B cell (primary cell): ENCODE measurements around the gene NANOS1. TPM values are rescaled to one million over a fixed set of nuclear protein-coding genes. Genes with fewer than 3 reads are reported as not detected.

Experiments used
- ATAC-seq: fragments of 200-7000 bp; cut with Tn5 transposase; one replicate; pipeline ENCODE4 v1.10.0; 2021; ENCODE audit warnings: low read depth, mild to moderate bottlenecking, moderate number of reproducible peaks, moderate library complexity
- CTCF ChIA-PET: fragments of 350-600 bp; sonication (Branson Sonifier 250); formaldehyde crosslinking; loops from one replicate; lab custom pipeline; 2021; ENCODE audit warnings: antibody characterized with exemption, inconsistent platforms; lab: Charles Lee
- POLR2A ChIA-PET: fragments of 350-600 bp; sonication (Branson Sonifier 250); formaldehyde crosslinking; loops from one replicate; lab custom pipeline; 2021; ENCODE audit warnings: antibody characterized with exemption; lab: Charles Lee
- DNase-seq: peaks from one replicate; pipeline ENCODE4 v3.0.0; 2013
- H2AFZ ChIP-seq: 2 replicates; pipeline ENCODE4 v1.6.1; 2012; ENCODE audit warnings: mild to moderate bottlenecking, low read depth, low read length; ENCODE audit not compliant: insufficient read depth, poor library complexity, severe bottlenecking
- H3K27ac ChIP-seq, 2 donors: 1 replicate in 1 of 2; 2 replicates in 1 of 2; pipeline ENCODE4 v1.5.1; 2012 to 2013; ENCODE audit warnings: low read length in 2 of 2, mild to moderate bottlenecking in 2 of 2, moderate library complexity in 1 of 2
- H3K27me3 ChIP-seq, 4 experiments: fragments of 200-600 bp in 1 of 4; sonication (generic) in 1 of 4; replicated peaks in 1 of 4; 1 replicate in 2 of 4; 2 replicates in 2 of 4; pipeline versions ENCODE4 v1.6.1 to v1.7.0; 2013 to 2016; ENCODE audit warnings: low read length in 3 of 4, mild to moderate bottlenecking in 2 of 4, mixed read lengths in 1 of 4, moderate library complexity in 1 of 4; ENCODE audit not compliant: insufficient read depth in 4 of 4, control insufficient read depth in 3 of 4; ENCODE audit errors: control extremely low read depth in 1 of 4
- H3K36me3 ChIP-seq, 2 experiments: replicated peaks in 1 of 2; 1 replicate in 1 of 2; 2 replicates in 1 of 2; pipeline versions ENCODE4 v1.6.1 to v1.7.1; 2013; ENCODE audit warnings: low read length in 1 of 2; ENCODE audit not compliant: insufficient read depth in 2 of 2, control insufficient read depth in 1 of 2; ENCODE audit errors: control extremely low read depth in 1 of 2, extremely low read depth in 1 of 2
- H3K4me1 ChIP-seq, 2 donors: fragments of 200-600 bp in 1 of 2; sonication (generic) in 1 of 2; 1 replicate in 1 of 2; 2 replicates in 1 of 2; pipeline versions ENCODE4 v1.5.1 to v1.6.1; 2013 to 2017; ENCODE audit warnings: low read length in 2 of 2; ENCODE audit not compliant: control insufficient read depth in 2 of 2, insufficient read depth in 2 of 2
- H3K4me2 ChIP-seq: replicated peaks from 2 replicates; pipeline ENCODE3; 2012; ENCODE audit warnings: mild to moderate bottlenecking, low read depth, low read length; ENCODE audit not compliant: poor library complexity, severe bottlenecking
- H3K4me3 ChIP-seq, 5 experiments: fragments of 200-600 bp in 1 of 5; sonication (generic) in 1 of 5; 1 replicate in 3 of 5; 2 replicates in 2 of 5; pipeline versions ENCODE4 v1.5.1 to v1.7.0; 2011 to 2016; ENCODE audit warnings: low read length in 4 of 5, mild to moderate bottlenecking in 4 of 5, low read depth in 2 of 5, control low read depth in 1 of 5, moderate library complexity in 1 of 5; ENCODE audit not compliant: insufficient read depth in 1 of 5; ENCODE audit errors: control extremely low read depth in 1 of 5, extremely low read depth in 1 of 5
- H3K79me2 ChIP-seq: fragments of 200-600 bp; sonication (generic); one replicate; pipeline ENCODE4 v1.6.0; 2016; ENCODE audit warnings: low read length; ENCODE audit not compliant: control insufficient read depth, insufficient read depth
- H3K9ac ChIP-seq: fragments of 200-600 bp; sonication (generic); 2 replicates; pipeline ENCODE4 v1.6.1; 2017; ENCODE audit warnings: mild to moderate bottlenecking, low read length, moderate library complexity
- H3K9me3 ChIP-seq, 3 donors: one replicate each; pipeline versions ENCODE4 v1.6.1 to v1.7.1; 2013; ENCODE audit warnings: low read length in 2 of 3; ENCODE audit not compliant: control insufficient read depth in 2 of 3, insufficient read depth in 1 of 3; ENCODE audit errors: control extremely low read depth in 1 of 3
- H4K20me1 ChIP-seq: 2 replicates; pipeline ENCODE4 v1.6.0; 2012; ENCODE audit warnings: mild to moderate bottlenecking, low read length; ENCODE audit not compliant: insufficient read depth, control insufficient read depth, poor library complexity, severe bottlenecking
- H3K27ac Mint-ChIP-seq: one replicate; pipeline ENCODE4 v1.8.0; 2021; ENCODE audit warnings: mixed read lengths
- H3K27me3 Mint-ChIP-seq: one replicate; pipeline ENCODE4 v1.8.0; 2021; ENCODE audit warnings: mixed read lengths
- H3K4me1 Mint-ChIP-seq: one replicate; pipeline ENCODE4 v1.8.0; 2021; ENCODE audit warnings: mixed read lengths
- H3K4me3 Mint-ChIP-seq: one replicate; pipeline ENCODE4 v1.8.0; 2021; ENCODE audit warnings: mixed read lengths
- H3K9me3 Mint-ChIP-seq: one replicate; pipeline ENCODE4 v1.8.0; 2022; ENCODE audit warnings: mixed read lengths; ENCODE audit not compliant: insufficient read depth
- EZH2 ChIP-seq: IDR thresholded peaks from 2 replicates; pipeline ENCODE4 v1.6.1; 2012; ENCODE audit warnings: borderline replicate concordance, low read depth, mild to moderate bottlenecking, moderate library complexity, low read length; ENCODE audit not compliant: insufficient read depth, poor library complexity, severe bottlenecking
- WGBS: methylation state at CpG from one replicate; pipeline ENCODE4 v1.1.5; 2013; ENCODE audit warnings: missing lambda C conversion rate; ENCODE audit not compliant: insufficient coverage; 5-methylcytosine and 5-hydroxymethylcytosine counted together
- intact Hi-C: fragments of 100-400 bp; cut with micrococcal nuclease; formaldehyde crosslinking; loops from one replicate; pipeline ENCODE4 v1.10.0; 2022
- polyA plus RNA-seq: library from polyadenylated mRNA; depleted of rRNA; stranded (reverse); fragments of >200 nt; gene quantifications from 2 replicates; pipeline ENCODE4 v1.2.3, GENCODE V29; 2012
- total RNA-seq, 2 donors: library from RNA; stranded (reverse); fragments of 120-200 nt in 1 of 2; gene quantifications; 1 replicate in 1 of 2; 2 replicates in 1 of 2; pipeline versions ENCODE4 v1.2.3 to v1.2.4, GENCODE V29; 2013 to 2022
- TF ChIP-seq, protein P1 (sequence below): fragments of 200-600 bp; IDR thresholded peaks from one replicate; pipeline ENCODE4 v1.8.0; 2022; ENCODE audit warnings: antibody characterized with exemption, mild to moderate bottlenecking

Gene NANOS1
- total and polyA plus RNA-seq, 2 donors (not counting 1 experiment from before 2014, with no cell fraction given), result 0.16 to 0.69 TPM

DNA sequence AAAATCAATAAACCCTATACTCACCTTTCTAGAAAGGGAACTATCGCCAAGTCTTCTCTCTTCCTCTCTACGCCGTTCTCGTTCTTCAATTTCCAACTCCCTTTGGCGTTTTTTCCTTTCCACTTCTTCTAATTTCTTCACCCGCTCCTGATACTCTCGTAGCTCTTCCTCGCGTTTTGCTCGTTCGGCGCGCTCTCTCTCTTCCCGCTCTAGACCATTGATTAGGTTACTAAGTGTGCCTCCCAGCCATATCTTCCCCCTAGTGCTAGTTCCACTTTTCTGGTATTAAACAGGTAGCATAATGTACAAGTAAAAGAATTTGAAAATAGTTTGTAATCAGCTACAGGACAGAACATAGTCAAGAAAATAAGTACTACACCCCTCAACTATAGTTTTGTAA is 20.3 kb downstream of the NANOS1 start:
- H4K20me1 ChIP-seq, result peaks cover 81% of the 10 kb centered on the region
- Mint-ChIP-seq H3K27ac (no peak overlapping the region), H3K27me3 (no peaks in the 10 kb centered on the region), H3K4me3 (no peak overlapping the region), H3K9me3 (no peaks in the 10 kb centered on the region), H3K4me1 (peaks cover 14% of the 10 kb centered on the region)
- no peak for TF ChIP-seq EZH2
- TF ChIP-seq, protein P1, sequence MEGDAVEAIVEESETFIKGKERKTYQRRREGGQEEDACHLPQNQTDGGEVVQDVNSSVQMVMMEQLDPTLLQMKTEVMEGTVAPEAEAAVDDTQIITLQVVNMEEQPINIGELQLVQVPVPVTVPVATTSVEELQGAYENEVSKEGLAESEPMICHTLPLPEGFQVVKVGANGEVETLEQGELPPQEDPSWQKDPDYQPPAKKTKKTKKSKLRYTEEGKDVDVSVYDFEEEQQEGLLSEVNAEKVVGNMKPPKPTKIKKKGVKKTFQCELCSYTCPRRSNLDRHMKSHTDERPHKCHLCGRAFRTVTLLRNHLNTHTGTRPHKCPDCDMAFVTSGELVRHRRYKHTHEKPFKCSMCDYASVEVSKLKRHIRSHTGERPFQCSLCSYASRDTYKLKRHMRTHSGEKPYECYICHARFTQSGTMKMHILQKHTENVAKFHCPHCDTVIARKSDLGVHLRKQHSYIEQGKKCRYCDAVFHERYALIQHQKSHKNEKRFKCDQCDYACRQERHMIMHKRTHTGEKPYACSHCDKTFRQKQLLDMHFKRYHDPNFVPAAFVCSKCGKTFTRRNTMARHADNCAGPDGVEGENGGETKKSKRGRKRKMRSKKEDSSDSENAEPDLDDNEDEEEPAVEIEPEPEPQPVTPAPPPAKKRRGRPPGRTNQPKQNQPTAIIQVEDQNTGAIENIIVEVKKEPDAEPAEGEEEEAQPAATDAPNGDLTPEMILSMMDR, result no peak
- H3K9me3 ChIP-seq, result no peaks in the 10 kb centered on the region
- intact Hi-C loops, result no loop called here
- H3K4me3 ChIP-seq, result no peak overlapping the region
- no peaks in the 10 kb centered on the region for H3K27me3 ChIP-seq
- H3K4me1 ChIP-seq, result peaks cover 6 to 8% of the 10 kb centered on the region in 2 donors
- ATAC-seq (no peak), DNase-seq (no peak)
- no peak overlapping the region for H2AFZ ChIP-seq
- peaks cover 18 to 88% of the 10 kb centered on the region in 2 experiments for H3K36me3 ChIP-seq
- ChIA-PET POLR2A (interaction anchor here (0.7 kb wide), 1 partner anchor 18 kb away, joined by 8 read pairs; no protein-coding TSS in a partner anchor), CTCF (interaction anchor here (0.7 kb wide), 1 partner anchor 495 kb away, joined by 3 read pairs; no protein-coding TSS in a partner anchor)
- WGBS, result 96% methylated on average over 4 of the region's 14 CpGs
- peaks cover 60% of the 10 kb centered on the region for H3K79me2 ChIP-seq
- H3K4me2 ChIP-seq, result no peak overlapping the region
- H3K9ac ChIP-seq, result no peak overlapping the region
- no peak overlapping the region for H3K27ac ChIP-seq

- H3K9me3 ChIP-seq, result no peaks in the 10 kb centered on the region
- no peaks in the 10 kb centered on the region for H3K27me3 ChIP-seq
- H3K4me3 Mint-ChIP-seq, result no peak overlapping the region
- H3K4me1 ChIP-seq, result peaks cover 6 to 8% of the 10 kb centered on the region in 2 donors
- no peak overlapping the region for H3K27ac ChIP-seq
- H3K27me3 Mint-ChIP-seq, result no peaks in the 10 kb centered on the region
- WGBS, result 100% methylated on average over 1 of the region's 3 CpGs
- H3K27ac Mint-ChIP-seq, result no peak overlapping the region
- ChIA-PET CTCF (no interaction called here), POLR2A (no interaction called here)
- no peak for TF ChIP-seq EZH2
- TF ChIP-seq, protein P1, result no peak
- no peak overlapping the region for H3K4me3 ChIP-seq
- no peaks in the 10 kb centered on the region for H3K9me3 Mint-ChIP-seq
- H3K79me2 ChIP-seq, result peaks cover 53% of the 10 kb centered on the region
- DNase-seq (no peak), ATAC-seq (no peak)
- H3K4me2 ChIP-seq, result no peak overlapping the region
- peaks cover 67% of the 10 kb centered on the region for H4K20me1 ChIP-seq
- intact Hi-C loops, result no loop called here
- H2AFZ ChIP-seq, result no peak overlapping the region
- peaks cover 14 to 89% of the 10 kb centered on the region in 2 experiments for H3K36me3 ChIP-seq
- H3K4me1 Mint-ChIP-seq, result peaks cover 14% of the 10 kb centered on the region
- no peak overlapping the region for H3K9ac ChIP-seq
Measured at GRCh38 chr10:119051775-119052174, 22.3 kb downstream of the NANOS1 start.
